Ishikawa (cell line): ENCODE results near the gene ACTRT2.

Source experiments
- CREB1 ChIP-seq: IDR thresholded peaks from 2 replicates; pipeline ENCODE4 v1.6.1; 2012; ENCODE audit warnings: low read depth
- EGR1 ChIP-seq: IDR thresholded peaks from 2 replicates; pipeline ENCODE4 v1.6.1; 2012
- RAD21 ChIP-seq: IDR thresholded peaks from 2 replicates; pipeline ENCODE4 v1.6.1; 2012; ENCODE audit warnings: low read depth
- TAF1 ChIP-seq: IDR thresholded peaks from 2 replicates; pipeline ENCODE4 v1.6.1; 2012; ENCODE audit warnings: low read depth, mild to moderate bottlenecking
- TEAD4 ChIP-seq: IDR thresholded peaks from 2 replicates; pipeline ENCODE4 v1.6.1; 2012
- TF ChIP-seq, protein P1 (sequence below): IDR thresholded peaks from 2 replicates; pipeline ENCODE4 v1.6.1; 2012
- TF ChIP-seq, protein P2 (sequence below): IDR thresholded peaks from 2 replicates; pipeline ENCODE4 v1.6.1; 2012; ENCODE audit warnings: low read depth, mild to moderate bottlenecking

DNA sequence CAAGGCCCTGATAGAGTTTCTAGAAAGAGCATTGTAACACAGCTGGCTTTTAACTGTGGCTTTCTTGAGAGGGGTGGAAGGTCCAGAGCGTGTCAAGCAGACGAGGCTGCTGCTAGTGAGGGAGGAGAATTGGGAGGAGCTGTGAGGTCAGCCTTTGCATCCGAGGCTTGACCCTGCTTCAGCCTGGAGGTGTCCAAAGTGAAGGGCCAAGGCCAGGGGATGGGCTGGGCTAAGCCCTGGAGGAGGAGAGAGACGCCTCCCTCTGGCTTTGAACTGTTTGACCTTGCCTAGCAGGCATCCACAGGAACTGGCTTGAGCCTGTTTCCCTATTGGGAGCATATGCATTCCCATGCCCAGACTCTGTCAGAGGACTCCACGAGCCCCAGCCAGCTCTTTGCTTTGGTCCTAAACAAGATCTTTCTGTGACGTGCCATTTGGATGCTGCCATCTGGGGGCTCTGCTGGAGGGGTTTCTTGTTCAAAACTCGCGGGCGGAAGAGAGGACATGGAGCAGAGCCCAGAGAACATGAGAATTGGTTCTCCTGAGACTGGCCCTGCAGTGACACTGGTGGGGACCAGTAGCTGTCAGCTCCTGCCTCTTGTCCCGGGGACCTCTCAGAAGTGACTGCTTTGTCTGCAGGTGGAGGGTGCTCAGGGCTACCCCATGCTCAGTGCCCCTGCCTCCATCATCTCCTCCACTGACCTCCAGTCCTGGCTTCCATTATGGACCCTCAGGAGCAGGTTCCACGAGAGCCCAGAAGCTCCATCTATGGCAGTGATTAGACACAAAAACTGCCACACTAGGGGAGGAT, 5.5 kb downstream of the ACTRT2 start:
- TF ChIP-seq RAD21 (no peak), TEAD4 (no peak), TAF1 (no peak), EGR1 (no peak), CREB1 (no peak)
- TF ChIP-seq, protein P1, sequence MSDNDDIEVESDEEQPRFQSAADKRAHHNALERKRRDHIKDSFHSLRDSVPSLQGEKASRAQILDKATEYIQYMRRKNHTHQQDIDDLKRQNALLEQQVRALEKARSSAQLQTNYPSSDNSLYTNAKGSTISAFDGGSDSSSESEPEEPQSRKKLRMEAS = no peak
- TF ChIP-seq, protein P2, sequence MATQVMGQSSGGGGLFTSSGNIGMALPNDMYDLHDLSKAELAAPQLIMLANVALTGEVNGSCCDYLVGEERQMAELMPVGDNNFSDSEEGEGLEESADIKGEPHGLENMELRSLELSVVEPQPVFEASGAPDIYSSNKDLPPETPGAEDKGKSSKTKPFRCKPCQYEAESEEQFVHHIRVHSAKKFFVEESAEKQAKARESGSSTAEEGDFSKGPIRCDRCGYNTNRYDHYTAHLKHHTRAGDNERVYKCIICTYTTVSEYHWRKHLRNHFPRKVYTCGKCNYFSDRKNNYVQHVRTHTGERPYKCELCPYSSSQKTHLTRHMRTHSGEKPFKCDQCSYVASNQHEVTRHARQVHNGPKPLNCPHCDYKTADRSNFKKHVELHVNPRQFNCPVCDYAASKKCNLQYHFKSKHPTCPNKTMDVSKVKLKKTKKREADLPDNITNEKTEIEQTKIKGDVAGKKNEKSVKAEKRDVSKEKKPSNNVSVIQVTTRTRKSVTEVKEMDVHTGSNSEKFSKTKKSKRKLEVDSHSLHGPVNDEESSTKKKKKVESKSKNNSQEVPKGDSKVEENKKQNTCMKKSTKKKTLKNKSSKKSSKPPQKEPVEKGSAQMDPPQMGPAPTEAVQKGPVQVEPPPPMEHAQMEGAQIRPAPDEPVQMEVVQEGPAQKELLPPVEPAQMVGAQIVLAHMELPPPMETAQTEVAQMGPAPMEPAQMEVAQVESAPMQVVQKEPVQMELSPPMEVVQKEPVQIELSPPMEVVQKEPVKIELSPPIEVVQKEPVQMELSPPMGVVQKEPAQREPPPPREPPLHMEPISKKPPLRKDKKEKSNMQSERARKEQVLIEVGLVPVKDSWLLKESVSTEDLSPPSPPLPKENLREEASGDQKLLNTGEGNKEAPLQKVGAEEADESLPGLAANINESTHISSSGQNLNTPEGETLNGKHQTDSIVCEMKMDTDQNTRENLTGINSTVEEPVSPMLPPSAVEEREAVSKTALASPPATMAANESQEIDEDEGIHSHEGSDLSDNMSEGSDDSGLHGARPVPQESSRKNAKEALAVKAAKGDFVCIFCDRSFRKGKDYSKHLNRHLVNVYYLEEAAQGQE = no peak
